ENCODE measurements around the gene KDM3B. TPM values are rescaled to one million over a fixed set of nuclear protein-coding genes. Genes with fewer than 3 reads are reported as not detected.

The KDM3B gene
- total and polyA plus RNA-seq, 2 of the 8 experiments (the other 6 are each of a cell fraction or from before 2014, with no cell fraction given), result 27.1 to 78.1 TPM

Small RNA genes within 50 kb of the gene (small RNA-seq; reads per million reads assigned to genes)
- not detected for gene AC113403.1 (ENCODE audit: insufficient read depth)

Other genes starting within 250 kb of the KDM3B start
- gene NME5, start 213.3 kb upstream of the KDM3B start, total RNA-seq (2021; fragmentation: NEBNext Ultra II Directional; extraction: Animal tissue kit (Norgen Biotek cat#: 25700)), result 0.63 and 0.89 TPM in 2 replicates
- gene NME5, start 213.3 kb upstream of the KDM3B start, polyA plus RNA-seq (2011; rRNA removed), result 0.46 and 0.48 TPM in 2 replicates
- gene BRD8, start 174.1 kb upstream of the KDM3B start, total RNA-seq (2021; fragmentation: NEBNext Ultra II Directional; extraction: Animal tissue kit (Norgen Biotek cat#: 25700)), result 75.8 and 78.5 TPM in 2 replicates
- 28.8 and 37.8 TPM in 2 replicates for gene BRD8, start 174.1 kb upstream of the KDM3B start, polyA plus RNA-seq (2011; rRNA removed)
- gene KIF20A, start 173.6 kb upstream of the KDM3B start, total RNA-seq (2021; fragmentation: NEBNext Ultra II Directional; extraction: Animal tissue kit (Norgen Biotek cat#: 25700)), result 67.1 and 68.1 TPM in 2 replicates
- 26.4 and 33.3 TPM in 2 replicates for gene KIF20A, start 173.6 kb upstream of the KDM3B start, polyA plus RNA-seq (2011; rRNA removed)
- gene CDC23, start 139.4 kb upstream of the KDM3B start, total RNA-seq (2021; fragmentation: NEBNext Ultra II Directional; extraction: Animal tissue kit (Norgen Biotek cat#: 25700)), result 43.6 and 45.7 TPM in 2 replicates
- 20.9 and 32.6 TPM in 2 replicates for gene CDC23, start 139.4 kb upstream of the KDM3B start, polyA plus RNA-seq (2011; rRNA removed)
- 0.88 and 1.2 TPM in 2 replicates for gene GFRA3, start 78.1 kb upstream of the KDM3B start, total RNA-seq (2021; fragmentation: NEBNext Ultra II Directional; extraction: Animal tissue kit (Norgen Biotek cat#: 25700))
- gene GFRA3, start 78.1 kb upstream of the KDM3B start, polyA plus RNA-seq (2011; rRNA removed), result 3.4 TPM in 2 replicates
- 20.8 and 23.2 TPM in 2 replicates for gene CDC25C, start 20.9 kb upstream of the KDM3B start, total RNA-seq (2021; fragmentation: NEBNext Ultra II Directional; extraction: Animal tissue kit (Norgen Biotek cat#: 25700))
- 12.1 and 18.4 TPM in 2 replicates for gene CDC25C, start 20.9 kb upstream of the KDM3B start, polyA plus RNA-seq (2011; rRNA removed)
- 57.6 and 58.9 TPM in 2 replicates for gene FAM53C, start 14.4 kb upstream of the KDM3B start, total RNA-seq (2021; fragmentation: NEBNext Ultra II Directional; extraction: Animal tissue kit (Norgen Biotek cat#: 25700))
- gene FAM53C, start 14.4 kb upstream of the KDM3B start, polyA plus RNA-seq (2011; rRNA removed), result 72.7 and 75.3 TPM in 2 replicates
- gene REEP2, start 86.4 kb downstream of the KDM3B start, total RNA-seq (2021; fragmentation: NEBNext Ultra II Directional; extraction: Animal tissue kit (Norgen Biotek cat#: 25700)), result 40.2 and 41.4 TPM in 2 replicates
- 26.5 and 44.7 TPM in 2 replicates for gene REEP2, start 86.4 kb downstream of the KDM3B start, polyA plus RNA-seq (2011; rRNA removed)
- 35.5 and 39.6 TPM in 2 replicates for gene EGR1, start 112.8 kb downstream of the KDM3B start, total RNA-seq (2021; fragmentation: NEBNext Ultra II Directional; extraction: Animal tissue kit (Norgen Biotek cat#: 25700))
- gene EGR1, start 112.8 kb downstream of the KDM3B start, polyA plus RNA-seq (2011; rRNA removed), result 16.2 and 36.0 TPM in 2 replicates
- gene ETF1, start 190.6 kb downstream of the KDM3B start, total RNA-seq (2021; fragmentation: NEBNext Ultra II Directional; extraction: Animal tissue kit (Norgen Biotek cat#: 25700)), result 168 TPM in 2 replicates
- 31.1 and 50.5 TPM in 2 replicates for gene ETF1, start 190.6 kb downstream of the KDM3B start, polyA plus RNA-seq (2011; rRNA removed)
- 395 and 396 TPM in 2 replicates for gene HSPA9, start 222.7 kb downstream of the KDM3B start, total RNA-seq (2021; fragmentation: NEBNext Ultra II Directional; extraction: Animal tissue kit (Norgen Biotek cat#: 25700))
- gene HSPA9, start 222.7 kb downstream of the KDM3B start, polyA plus RNA-seq (2011; rRNA removed), result 175 and 191 TPM in 2 replicates

All from H1 (cell line).